Esophagus muscularis mucosa (tissue), 4 donors: ENCODE data around the gene C13orf46. TPM values are rescaled to one million over a fixed set of nuclear protein-coding genes. Genes with fewer than 3 reads are reported as not detected.

Experiments used
- DNase-seq: peaks from one replicate; pipeline ENCODE4 v3.0.0-alpha.2; 2017; ENCODE audit errors: extremely low spot score
- H3K27ac ChIP-seq, 4 donors: fragments of 200-600 bp; sonication (generic); replicated peaks in 1 of 4; 1 replicate in 3 of 4; 2 replicates in 1 of 4; pipeline ENCODE4 v1.5.1; 2016 to 2019; ENCODE audit warnings: mild to moderate bottlenecking in 1 of 4
- H3K27me3 ChIP-seq, 4 donors: fragments of 200-600 bp; sonication (generic); one replicate each; pipeline versions ENCODE4 v1.5.1 to v1.6.0; 2016 to 2019
- H3K36me3 ChIP-seq, 4 donors: fragments of 200-600 bp; sonication (generic); one replicate each; pipeline ENCODE4 v1.5.1; 2016 to 2019
- H3K4me1 ChIP-seq, 4 donors: fragments of 200-600 bp; sonication (generic); one replicate each; pipeline ENCODE4 v1.5.1; 2016 to 2019
- H3K4me3 ChIP-seq, 4 donors: fragments of 200-600 bp; sonication (generic); 1 replicate in 2 of 4; 2 replicates in 2 of 4; pipeline ENCODE4 v1.5.1; 2016 to 2019; ENCODE audit warnings: mild to moderate bottlenecking in 4 of 4, moderate library complexity in 1 of 4
- H3K9me3 ChIP-seq, 4 donors: fragments of 200-600 bp; sonication (generic); 1 replicate in 3 of 4; 2 replicates in 1 of 4; pipeline ENCODE4 v1.5.1; 2016 to 2019
- EP300 ChIP-seq: sonication (generic); formaldehyde crosslinking; IDR thresholded peaks from one replicate; pipeline ENCODE4 v1.6.1; 2017; ENCODE audit warnings: antibody characterized with exemption
- POLR2A ChIP-seq: fragments of 450-650 bp; IDR thresholded peaks from one replicate; pipeline ENCODE4 v1.6.1; 2017; ENCODE audit warnings: antibody characterized with exemption, moderate library complexity, mild to moderate bottlenecking, low read depth
- POLR2AphosphoS5 ChIP-seq, 2 donors: sonication (generic); formaldehyde crosslinking; IDR thresholded peaks; one replicate each; pipeline ENCODE4 v1.6.1; 2017; ENCODE audit warnings: antibody characterized with exemption in 2 of 2
- WGBS: methylation state at CpG from one replicate; pipeline ENCODE4 v1.1.5; 2018; 5-methylcytosine and 5-hydroxymethylcytosine counted together
- intact Hi-C: fragments of 100-400 bp; cut with DNase I; formaldehyde crosslinking; loops from one replicate; pipeline ENCODE4 v1.15.1; 2023
- total RNA-seq, 4 donors: library from RNA; depleted of rRNA; stranded (reverse); fragments of >200 nt; gene quantifications; one replicate each; pipeline versions ENCODE4 v1.1.0 to v1.2.1, GENCODE V29; 2016
- TF ChIP-seq, protein P1 (sequence below), 3 experiments: fragments of 200-600 bp in 2 of 3; fragments of 450-650 bp in 1 of 3; sonication (generic) in 2 of 3; IDR thresholded peaks; one replicate each; pipeline ENCODE4 v1.5.1; 2017 to 2019; ENCODE audit warnings: antibody characterized with exemption in 3 of 3, mild to moderate bottlenecking in 2 of 3, moderate library complexity in 1 of 3

Gene C13orf46
- total RNA-seq, 4 donors from 2014 or later = 0.17 to 2.1 (median 0.89) TPM

GRCh38 chr13:113970810-113971470 is 2.9 kb downstream of the C13orf46 start:
- TF ChIP-seq, protein P1, sequence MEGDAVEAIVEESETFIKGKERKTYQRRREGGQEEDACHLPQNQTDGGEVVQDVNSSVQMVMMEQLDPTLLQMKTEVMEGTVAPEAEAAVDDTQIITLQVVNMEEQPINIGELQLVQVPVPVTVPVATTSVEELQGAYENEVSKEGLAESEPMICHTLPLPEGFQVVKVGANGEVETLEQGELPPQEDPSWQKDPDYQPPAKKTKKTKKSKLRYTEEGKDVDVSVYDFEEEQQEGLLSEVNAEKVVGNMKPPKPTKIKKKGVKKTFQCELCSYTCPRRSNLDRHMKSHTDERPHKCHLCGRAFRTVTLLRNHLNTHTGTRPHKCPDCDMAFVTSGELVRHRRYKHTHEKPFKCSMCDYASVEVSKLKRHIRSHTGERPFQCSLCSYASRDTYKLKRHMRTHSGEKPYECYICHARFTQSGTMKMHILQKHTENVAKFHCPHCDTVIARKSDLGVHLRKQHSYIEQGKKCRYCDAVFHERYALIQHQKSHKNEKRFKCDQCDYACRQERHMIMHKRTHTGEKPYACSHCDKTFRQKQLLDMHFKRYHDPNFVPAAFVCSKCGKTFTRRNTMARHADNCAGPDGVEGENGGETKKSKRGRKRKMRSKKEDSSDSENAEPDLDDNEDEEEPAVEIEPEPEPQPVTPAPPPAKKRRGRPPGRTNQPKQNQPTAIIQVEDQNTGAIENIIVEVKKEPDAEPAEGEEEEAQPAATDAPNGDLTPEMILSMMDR (IDR thresholded peaks at IDR 0.05) = no peak
- TF ChIP-seq POLR2A (no peak), POLR2AphosphoS5 (IDR thresholded peaks at IDR 0.05) (peak; percentile 84 to 89), EP300 (peak; percentile 29)
- Histone ChIP-seq H3K4me1 (peaks cover 17 to 34% (median 29%) of the 10 kb centered on the region in 4 donors), H3K9me3 (no peaks in the 10 kb centered on the region), H3K4me3 (no peak overlapping the region), H3K36me3 (peaks cover 4 to 35% (median 21%) of the 10 kb centered on the region in 4 donors), H3K27me3 (no peaks in the 10 kb centered on the region), H3K27ac (peak overlapping the region; percentile 90 to 95 (median 92))
- WGBS = 61% methylated on average over 17 of the region's 19 CpGs
- DNase-seq = no peak
- intact Hi-C loops = no loop called here

- intact Hi-C loops = no loop called here
- H3K27ac ChIP-seq = peak overlapping the region; percentile 90 to 95 (median 92)
These were observed 3.8 kb downstream of the C13orf46 start for GRCh38 chr13:113969973-113970611.

DNA sequence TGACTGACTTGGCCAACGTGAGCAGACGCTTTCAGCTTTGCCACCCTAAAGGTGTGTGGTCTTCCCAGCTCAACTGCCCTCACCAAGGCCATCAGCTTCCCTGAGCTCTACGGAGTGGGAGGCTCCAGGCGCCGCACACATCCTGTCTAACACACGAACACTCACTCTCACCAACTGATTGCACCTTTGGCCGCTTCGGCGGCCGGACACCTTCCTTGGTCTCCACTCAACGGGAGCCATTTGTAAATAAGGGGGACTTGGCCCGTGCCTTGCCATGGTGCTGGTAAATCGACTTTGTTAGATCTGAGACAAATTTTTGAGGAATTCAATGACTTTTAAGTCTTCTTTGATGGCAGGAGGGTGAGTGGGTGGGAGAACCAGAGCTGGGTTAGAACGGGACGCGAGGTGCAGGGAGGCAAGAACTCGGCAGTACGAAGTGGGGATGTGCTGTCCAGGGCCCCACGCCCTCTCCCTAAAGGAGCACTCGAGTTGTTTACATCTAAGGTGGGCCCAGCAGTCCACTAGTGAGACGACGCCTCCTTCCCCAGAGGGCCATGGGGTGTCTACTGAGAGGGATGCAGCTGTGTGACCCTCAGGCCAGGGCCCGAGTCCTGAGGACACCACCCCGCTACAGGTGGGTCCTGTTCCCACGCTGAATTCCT is 4.4 kb downstream of the C13orf46 start:
- Histone ChIP-seq H3K36me3 (peaks cover 0 to 21% (median 9%) of the 10 kb centered on the region in 4 donors), H3K27ac (peak overlapping the region in 3 of 4 donors; percentile 90 to 95 (median 91)), H3K27me3 (no peaks in the 10 kb centered on the region), H3K9me3 (no peaks in the 10 kb centered on the region), H3K4me3 (no peak overlapping the region), H3K4me1 (peaks cover 17 to 34% (median 29%) of the 10 kb centered on the region in 4 donors)
- TF ChIP-seq POLR2AphosphoS5 (IDR thresholded peaks at IDR 0.05) = no peak
- no peak for TF ChIP-seq EP300
- TF ChIP-seq, protein P1 (IDR thresholded peaks at IDR 0.05) = no peak
- no peak for TF ChIP-seq POLR2A
- WGBS = 95% methylated on average over 20 of the region's 25 CpGs
- DNase-seq = no peak
- intact Hi-C loops = no loop called here

More at GRCh38 chr13:113969973-113970611, 3.8 kb downstream of the C13orf46 start:
- H3K4me1 ChIP-seq = peaks cover 17 to 34% (median 29%) of the 10 kb centered on the region in 4 donors
- no peaks in the 10 kb centered on the region for H3K27me3 ChIP-seq
- H3K4me3 ChIP-seq = no peak overlapping the region
- DNase-seq = no peak
- WGBS = 96% methylated on average over 18 of the region's 20 CpGs
- peaks cover 0 to 27% (median 15%) of the 10 kb centered on the region in 4 donors for H3K36me3 ChIP-seq
- no peaks in the 10 kb centered on the region for H3K9me3 ChIP-seq
- TF ChIP-seq, protein P1 (IDR thresholded peaks at IDR 0.05) = no peak
- no peak for TF ChIP-seq EP300
- no peak for TF ChIP-seq POLR2A
- TF ChIP-seq POLR2AphosphoS5 (IDR thresholded peaks at IDR 0.05) = no peak

DNA sequence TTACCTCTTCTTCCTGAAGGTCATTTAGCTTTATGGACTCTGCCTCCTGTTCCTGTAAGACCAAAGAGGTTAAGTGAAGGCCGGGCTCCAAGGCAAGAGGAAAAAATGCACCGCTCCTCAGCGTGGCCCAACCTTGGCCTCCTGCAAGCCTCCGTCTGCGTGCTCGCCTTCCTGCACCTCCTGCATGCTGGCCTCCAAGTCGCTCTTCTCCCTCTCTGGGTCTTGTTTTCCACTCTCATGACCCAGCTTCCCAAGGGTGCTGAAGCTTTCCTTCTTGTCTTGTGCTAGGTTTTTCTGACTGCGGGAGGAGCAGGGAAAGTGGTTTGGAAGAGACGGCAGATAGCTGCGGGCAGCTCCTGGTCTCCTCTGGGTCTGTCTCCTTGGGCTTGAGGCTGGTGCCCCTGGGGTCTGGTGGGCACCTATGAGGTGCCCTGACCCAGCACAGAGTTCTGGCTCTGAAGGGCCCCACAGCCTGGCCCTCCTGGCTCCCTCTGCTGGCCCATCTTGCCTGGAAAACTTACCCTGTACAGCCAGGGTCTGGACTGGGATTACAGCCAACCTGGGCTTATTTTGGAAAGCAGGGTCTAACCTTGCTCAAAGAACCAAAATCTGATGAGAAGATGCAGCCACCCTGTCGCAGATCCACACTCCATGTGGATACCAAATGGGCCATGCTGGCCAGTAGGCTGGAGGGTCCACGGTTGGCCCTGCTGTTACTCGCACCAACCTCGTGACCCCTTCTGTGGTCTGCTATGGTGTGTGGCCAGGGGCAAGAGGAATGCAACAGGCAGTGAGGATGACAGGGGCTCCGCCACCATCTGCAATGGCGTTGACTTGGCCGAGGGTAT is 5.2 kb downstream of the C13orf46 start:
- intact Hi-C loops = no loop called here
- H3K27ac ChIP-seq = peak overlapping the region in 1 of 4 donors; percentile 1
- no peak overlapping the region for H3K4me3 ChIP-seq
- peaks cover 17 to 34% (median 29%) of the 10 kb centered on the region in 4 donors for H3K4me1 ChIP-seq
- peaks cover 0 to 16% (median 6%) of the 10 kb centered on the region in 4 donors for H3K36me3 ChIP-seq
- no peaks in the 10 kb centered on the region for H3K27me3 ChIP-seq
- TF ChIP-seq, protein P1 (IDR thresholded peaks at IDR 0.05) = no peak
- no peak for TF ChIP-seq POLR2AphosphoS5 (IDR thresholded peaks at IDR 0.05)
- TF ChIP-seq POLR2A = no peak
- TF ChIP-seq EP300 = no peak
- 96% methylated on average over 15 of the region's 17 CpGs for WGBS
- DNase-seq = no peak
- no peaks in the 10 kb centered on the region for H3K9me3 ChIP-seq
